GM10266 (cell line): ENCODE results near the gene PPM1M.

Experiments used
- DNase-seq: peaks from one replicate; pipeline ENCODE4 v3.0.0; 2012; ENCODE audit errors: extremely low spot score
- CTCF ChIP-seq: IDR thresholded peaks from 2 replicates; pipeline ENCODE4 v1.5.1; 2012; ENCODE audit warnings: mild to moderate bottlenecking, low read depth; ENCODE audit not compliant: control insufficient read depth, insufficient read depth; ENCODE audit errors: missing control alignments

The PPM1M gene

GRCh38 chr3:52217409-52217805, 28.2 kb upstream of the PPM1M start:
- DNase-seq, result no peak
- TF ChIP-seq CTCF, result no peak

- no peak for DNase-seq
- TF ChIP-seq CTCF, result no peak
Measured at GRCh38 chr3:52218026-52218425, 27.5 kb upstream of the PPM1M start.

- no peak for DNase-seq
Measured at GRCh38 chr3:52218454-52218853, 27.1 kb upstream of the PPM1M start.

DNA sequence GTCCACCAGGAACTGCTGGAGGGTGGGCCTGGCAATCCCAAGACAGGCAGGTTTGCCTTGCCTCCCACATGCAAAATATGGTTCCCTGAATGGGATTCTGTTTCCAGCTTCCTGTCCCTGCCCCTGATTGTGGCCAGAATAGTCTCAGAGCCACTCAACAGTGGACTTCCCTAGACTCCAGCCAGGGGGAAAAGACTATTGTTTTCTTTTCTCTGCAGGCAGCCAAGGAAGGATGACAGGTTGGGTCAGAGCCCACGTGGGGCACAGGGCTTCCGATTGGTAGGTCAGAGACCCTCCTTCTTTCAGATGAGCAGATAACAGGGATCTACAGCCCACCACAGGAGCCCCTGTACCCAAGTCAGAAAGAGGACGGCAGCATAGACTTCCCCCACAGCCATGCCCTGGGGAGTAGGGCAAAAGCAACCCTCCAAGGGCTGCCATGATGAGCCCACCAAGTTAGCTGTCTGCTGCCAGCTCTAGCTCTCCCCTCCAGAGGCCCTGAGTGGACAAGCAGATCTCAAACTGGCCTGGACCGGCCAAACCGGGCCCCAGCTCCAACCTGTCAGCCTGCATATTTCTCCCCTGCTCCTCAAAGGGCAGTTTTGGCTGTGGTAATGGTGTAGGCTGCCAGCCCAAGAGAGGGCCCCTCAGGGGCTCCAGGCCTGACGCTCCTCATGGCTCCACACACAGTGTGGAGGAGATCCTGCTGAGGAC, 26.5 kb upstream of the PPM1M start:
- no peak for DNase-seq
- no peak for TF ChIP-seq CTCF

More at GRCh38 chr3:52218454-52218853, 27.1 kb upstream of the PPM1M start:
- no peak for TF ChIP-seq CTCF

- DNase-seq, result peak; percentile 87
Measured at GRCh38 chr3:52220380-52221026, 25.1 kb upstream of the PPM1M start.

GRCh38 chr3:52221141-52221562, 24.4 kb upstream of the PPM1M start:
- TF ChIP-seq CTCF, result no peak

More at GRCh38 chr3:52220380-52221026, 25.1 kb upstream of the PPM1M start:
- TF ChIP-seq CTCF, result peak; percentile 94

GRCh38 chr3:52221563-52222318, 23.8 kb upstream of the PPM1M start:
- no peak for TF ChIP-seq CTCF
- no peak for DNase-seq

More at GRCh38 chr3:52221141-52221562, 24.4 kb upstream of the PPM1M start:
- no peak for DNase-seq
